Measurements from ENCODE around the gene CBX4. TPM values are rescaled to one million over a fixed set of nuclear protein-coding genes. Genes with fewer than 3 reads are reported as not detected.

CBX4 gene
- total RNA-seq, 2 experiments from 2014 or later, result 98.9 to 110 TPM

- Histone ChIP-seq H3K9me3 (ENCODE audit: low read length) (no peaks in the 10 kb centered on the region), H4K20me1 (ENCODE audit: insufficient read depth, low read length) (no peaks in the 10 kb centered on the region), H3K9me2 (ENCODE audit: insufficient read depth, low read length) (no peaks in the 10 kb centered on the region), H3K4me3 (ENCODE audit: low read depth, low read length, poor library complexity, severe bottlenecking) (no peak overlapping the region), H3K36me3 (ENCODE audit: insufficient read depth, low read length) (no peaks in the 10 kb centered on the region), H2AFZ (ENCODE audit: low read length) (no peak overlapping the region), H3K4me2 (ENCODE audit: low read length) (no peak overlapping the region), H3K4me1 (ENCODE audit: insufficient read depth, low read length, poor library complexity, severe bottlenecking) (peaks cover 42% of the 10 kb centered on the region), H3K27ac (ENCODE audit: low read depth, low read length, poor library complexity, severe bottlenecking) (no peak overlapping the region), H3K79me2 (ENCODE audit: insufficient read depth, low read depth, low read length) (no peaks in the 10 kb centered on the region)
- ChIA-PET CTCF (ENCODE audit: unreplicated experiment) (no interaction called here), POLR2A (no interaction called here)
- 0 out of 2 replicates have a peak, but pooled peaks have one; percentile 6 for TF ChIP-seq EZH2phosphoT487 (IDR thresholded peaks at IDR 0.05; ENCODE audit: borderline replicate concordance, low read depth, low read length)
- TF ChIP-seq, protein P1, sequence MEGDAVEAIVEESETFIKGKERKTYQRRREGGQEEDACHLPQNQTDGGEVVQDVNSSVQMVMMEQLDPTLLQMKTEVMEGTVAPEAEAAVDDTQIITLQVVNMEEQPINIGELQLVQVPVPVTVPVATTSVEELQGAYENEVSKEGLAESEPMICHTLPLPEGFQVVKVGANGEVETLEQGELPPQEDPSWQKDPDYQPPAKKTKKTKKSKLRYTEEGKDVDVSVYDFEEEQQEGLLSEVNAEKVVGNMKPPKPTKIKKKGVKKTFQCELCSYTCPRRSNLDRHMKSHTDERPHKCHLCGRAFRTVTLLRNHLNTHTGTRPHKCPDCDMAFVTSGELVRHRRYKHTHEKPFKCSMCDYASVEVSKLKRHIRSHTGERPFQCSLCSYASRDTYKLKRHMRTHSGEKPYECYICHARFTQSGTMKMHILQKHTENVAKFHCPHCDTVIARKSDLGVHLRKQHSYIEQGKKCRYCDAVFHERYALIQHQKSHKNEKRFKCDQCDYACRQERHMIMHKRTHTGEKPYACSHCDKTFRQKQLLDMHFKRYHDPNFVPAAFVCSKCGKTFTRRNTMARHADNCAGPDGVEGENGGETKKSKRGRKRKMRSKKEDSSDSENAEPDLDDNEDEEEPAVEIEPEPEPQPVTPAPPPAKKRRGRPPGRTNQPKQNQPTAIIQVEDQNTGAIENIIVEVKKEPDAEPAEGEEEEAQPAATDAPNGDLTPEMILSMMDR (conservative IDR thresholded peaks at IDR 0.05; ENCODE audit: low read length), result no peak
- no peak for DNase-seq (ENCODE audit: low spot score)
- BruUV-seq (replicated peaks), result no TSS peak
- intact Hi-C loops (cut with micrococcal nuclease; ENCODE audit: unreplicated experiment), result no loop called here
These were observed 24.0 kb downstream of the CBX4 start for GRCh38 chr17:79814974-79815835.

DNA sequence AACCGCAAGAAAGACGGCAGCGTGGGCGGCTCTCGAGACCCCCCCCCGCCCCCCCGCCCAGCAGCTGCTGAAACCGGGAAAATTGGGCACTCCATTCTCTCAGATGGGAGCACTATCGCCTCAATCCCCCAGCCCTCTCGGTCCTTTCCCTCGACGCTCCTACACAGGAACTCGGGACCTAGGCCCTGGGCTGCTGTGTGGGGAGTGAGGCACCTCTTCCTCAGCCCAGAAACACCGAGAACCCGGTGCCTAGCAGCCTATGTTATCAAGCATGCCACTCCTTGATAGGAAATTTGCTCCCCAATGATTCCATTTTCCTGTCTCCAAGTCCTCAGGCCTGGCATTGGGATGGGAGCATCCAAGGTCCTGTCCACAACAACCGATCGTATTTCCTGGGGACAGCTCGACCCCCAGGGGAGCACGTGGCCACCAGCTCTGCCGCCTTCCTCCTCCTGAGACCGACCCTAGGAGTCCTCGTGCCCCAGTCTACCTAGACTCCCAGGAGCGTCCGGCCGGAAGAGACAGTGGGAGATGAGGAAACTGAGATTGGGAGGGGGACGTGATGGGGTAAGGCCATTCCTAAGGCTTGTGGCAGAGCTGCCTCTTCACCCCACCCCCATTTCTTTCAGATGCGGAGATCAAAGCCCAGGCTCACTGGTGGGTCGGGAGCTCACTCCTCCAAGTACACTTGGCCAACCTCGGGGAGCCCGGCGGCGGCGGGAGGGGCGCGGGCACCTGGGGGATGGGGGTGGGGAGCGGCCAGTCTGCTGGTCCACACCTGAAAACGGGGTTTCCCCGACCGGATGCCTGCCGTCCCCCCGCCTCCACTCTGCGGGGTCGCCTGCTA, 24.9 kb downstream of the CBX4 start:
- DNase-seq (ENCODE audit: low spot score), result no peak
- Histone ChIP-seq H3K79me2 (ENCODE audit: insufficient read depth, low read depth, low read length) (no peaks in the 10 kb centered on the region), H3K36me3 (ENCODE audit: insufficient read depth, low read length) (no peaks in the 10 kb centered on the region), H3K27ac (ENCODE audit: low read depth, low read length, poor library complexity, severe bottlenecking) (no peak overlapping the region), H3K9me2 (ENCODE audit: insufficient read depth, low read length) (no peaks in the 10 kb centered on the region), H3K4me1 (ENCODE audit: insufficient read depth, low read length, poor library complexity, severe bottlenecking) (peaks cover 43% of the 10 kb centered on the region), H3K9me3 (ENCODE audit: low read length) (no peaks in the 10 kb centered on the region), H3K4me3 (ENCODE audit: low read depth, low read length, poor library complexity, severe bottlenecking) (no peak overlapping the region), H2AFZ (ENCODE audit: low read length) (no peak overlapping the region), H3K4me2 (ENCODE audit: low read length) (no peak overlapping the region; the same call in 1 of the 2 replicates), H4K20me1 (ENCODE audit: insufficient read depth, low read length) (no peaks in the 10 kb centered on the region)
- POLR2A ChIA-PET, result interaction anchor here (0.6 kb wide), 1 partner anchor 66 kb away, joined by 3 read pairs; no protein-coding TSS in a partner anchor
- TF ChIP-seq, protein P1 (conservative IDR thresholded peaks at IDR 0.05; ENCODE audit: low read length), result no peak
- 0 out of 2 replicates have a peak, but pooled peaks have one; percentile 31 for TF ChIP-seq EZH2phosphoT487 (IDR thresholded peaks at IDR 0.05; ENCODE audit: borderline replicate concordance, low read depth, low read length)
- CTCF ChIA-PET (ENCODE audit: unreplicated experiment), result interaction anchor here (0.5 to 0.6 kb wide), 2 partner anchors 160 to 287 kb away, joined by 3 read pairs; partner anchors contain the start of gene GAA
- BruUV-seq (replicated peaks), result no TSS peak
- intact Hi-C loops (cut with micrococcal nuclease; ENCODE audit: unreplicated experiment), result no loop called here

Data from OCI-LY7 (cell line).